22Rv1 (cell line): Measurements from ENCODE around the gene SHCBP1L.

Experiments used
- H3K27ac ChIP-seq: fragments of 450-650 bp; 2 replicates; pipeline ENCODE4 v1.5.1; 2017
- ZFX ChIP-seq: fragments of 450-650 bp; IDR thresholded peaks from 2 replicates; pipeline ENCODE4 v1.6.1; 2017; ENCODE audit warnings: antibody characterized with exemption, borderline replicate concordance
- TF ChIP-seq, protein P1 (sequence below): fragments of 450-650 bp; IDR thresholded peaks from 2 replicates; pipeline ENCODE4 v1.5.1; 2017; ENCODE audit warnings: mild to moderate bottlenecking

Gene SHCBP1L

DNA sequence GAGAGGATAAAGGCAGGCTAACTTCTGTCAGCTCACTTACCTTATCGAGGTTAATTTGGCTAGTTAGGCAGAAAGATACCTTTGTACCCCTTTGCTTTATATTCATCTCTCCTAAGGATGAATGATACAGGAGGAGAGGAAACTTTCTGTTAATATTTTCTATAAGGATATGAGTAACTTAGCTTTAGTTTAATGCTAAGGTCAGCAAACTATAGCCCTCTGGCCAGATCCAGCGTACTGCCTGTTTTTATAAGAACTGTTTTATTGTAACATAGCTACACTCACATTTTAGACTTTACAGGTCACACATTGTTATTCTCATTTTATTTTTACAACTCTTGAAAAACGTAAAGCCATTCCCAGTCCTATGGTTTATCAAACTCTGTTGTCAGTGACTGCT is 95.8 kb downstream of the SHCBP1L start:
- no peak overlapping the region for H3K27ac ChIP-seq
- no peak for TF ChIP-seq ZFX
- TF ChIP-seq, protein P1, sequence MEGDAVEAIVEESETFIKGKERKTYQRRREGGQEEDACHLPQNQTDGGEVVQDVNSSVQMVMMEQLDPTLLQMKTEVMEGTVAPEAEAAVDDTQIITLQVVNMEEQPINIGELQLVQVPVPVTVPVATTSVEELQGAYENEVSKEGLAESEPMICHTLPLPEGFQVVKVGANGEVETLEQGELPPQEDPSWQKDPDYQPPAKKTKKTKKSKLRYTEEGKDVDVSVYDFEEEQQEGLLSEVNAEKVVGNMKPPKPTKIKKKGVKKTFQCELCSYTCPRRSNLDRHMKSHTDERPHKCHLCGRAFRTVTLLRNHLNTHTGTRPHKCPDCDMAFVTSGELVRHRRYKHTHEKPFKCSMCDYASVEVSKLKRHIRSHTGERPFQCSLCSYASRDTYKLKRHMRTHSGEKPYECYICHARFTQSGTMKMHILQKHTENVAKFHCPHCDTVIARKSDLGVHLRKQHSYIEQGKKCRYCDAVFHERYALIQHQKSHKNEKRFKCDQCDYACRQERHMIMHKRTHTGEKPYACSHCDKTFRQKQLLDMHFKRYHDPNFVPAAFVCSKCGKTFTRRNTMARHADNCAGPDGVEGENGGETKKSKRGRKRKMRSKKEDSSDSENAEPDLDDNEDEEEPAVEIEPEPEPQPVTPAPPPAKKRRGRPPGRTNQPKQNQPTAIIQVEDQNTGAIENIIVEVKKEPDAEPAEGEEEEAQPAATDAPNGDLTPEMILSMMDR: no peak

DNA sequence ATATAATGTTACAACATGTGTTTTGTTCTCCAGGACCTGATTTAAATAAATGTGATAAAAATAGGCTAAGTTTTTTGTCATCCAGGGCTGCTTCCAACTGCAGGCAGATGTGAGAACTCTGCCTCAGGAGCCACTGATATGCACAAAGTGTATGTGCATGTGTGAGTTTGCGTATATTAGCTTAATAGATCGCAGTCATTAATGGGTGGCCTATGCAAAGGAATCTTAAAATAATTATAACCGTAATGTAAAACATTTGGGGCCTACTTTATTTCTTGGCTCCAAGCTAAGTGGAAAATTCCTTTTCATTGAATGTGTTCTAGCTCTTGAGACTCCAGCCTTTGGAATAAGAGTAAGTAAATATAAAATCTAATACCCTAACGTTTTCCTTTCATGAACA is 97.1 kb downstream of the SHCBP1L start:
- H3K27ac ChIP-seq: no peak overlapping the region
- TF ChIP-seq ZFX: no peak
- TF ChIP-seq, protein P1: no peak

DNA sequence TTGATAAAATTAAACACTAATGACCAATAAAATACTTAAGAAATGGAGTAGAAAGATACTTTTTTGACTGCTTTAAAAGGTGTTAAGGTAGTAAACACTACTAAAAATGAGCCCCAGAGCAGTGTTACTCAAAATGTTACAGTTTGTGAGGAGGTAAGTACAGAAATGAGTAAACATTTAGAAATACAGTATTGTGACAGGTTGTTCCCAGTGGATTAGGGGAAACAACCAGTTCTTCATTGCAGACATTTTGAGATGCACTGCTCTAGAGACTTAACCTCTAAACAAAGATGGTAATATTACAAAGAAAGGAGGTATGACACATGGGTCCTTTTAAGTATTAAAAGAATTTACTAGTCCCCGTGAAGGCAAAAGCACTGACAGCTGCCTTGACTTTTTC is 101.1 kb downstream of the SHCBP1L start:
- H3K27ac ChIP-seq: no peak overlapping the region
- TF ChIP-seq, protein P1: no peak
- no peak for TF ChIP-seq ZFX

DNA sequence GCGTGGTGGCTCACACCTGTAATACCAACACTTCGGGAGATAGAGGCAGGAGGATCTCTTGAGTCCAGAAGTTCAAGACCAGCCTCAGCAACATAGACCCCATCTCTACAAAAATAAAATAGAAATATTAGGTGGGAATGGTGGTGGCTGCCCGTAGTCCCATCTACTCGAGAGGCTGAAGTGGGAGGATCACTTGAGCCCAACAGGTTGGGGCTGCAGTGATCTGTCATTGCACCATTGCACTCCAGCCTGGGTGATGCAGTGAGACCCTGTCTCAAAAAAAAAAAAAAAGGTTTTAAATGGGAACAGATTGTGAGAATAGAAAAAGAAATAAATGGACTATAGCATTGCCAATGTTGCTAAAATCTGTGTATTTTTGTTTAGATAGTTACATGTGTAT is 102.6 kb downstream of the SHCBP1L start:
- TF ChIP-seq, protein P1: no peak
- no peak for TF ChIP-seq ZFX
- H3K27ac ChIP-seq: no peak overlapping the region
